IMR-90 (cell line): ENCODE results near the gene ICAM2. TPM values are rescaled to one million over a fixed set of nuclear protein-coding genes. Genes with fewer than 3 reads are reported as not detected.

Source experiments
- ATAC-seq: fragments of 200-7000 bp; cut with Tn5 transposase; 2 replicates; pipeline ENCODE4 v1.9.1; 2020; ENCODE audit warnings: low read depth, mild to moderate bottlenecking, moderate library complexity
- BruUV-seq: library from RNA; stranded (reverse); fragments of 400-500 nt; replicated peaks from 2 replicates; lab custom pipeline; 2021; lab: Mats Ljungman, UMichigan
- CTCF ChIA-PET: fragments of 300-600 bp; formaldehyde crosslinking; extraction: SDS; loops from one replicate; lab custom pipeline; 2021; ENCODE audit warnings: antibody characterized with exemption; lab: Yijun Ruan, JAX
- POLR2A ChIA-PET: fragments of 300-600 bp; sonication (Branson Sonifier 250); formaldehyde crosslinking; loops from one replicate; lab custom pipeline; 2022; ENCODE audit warnings: antibody characterized with exemption; ENCODE audit not compliant: unreplicated experiment; lab: Charles Lee
- DNase-seq: peaks from one replicate; pipeline ENCODE4 v3.0.0; 2013
- H2AFZ ChIP-seq: replicated peaks from 2 replicates; pipeline ENCODE3; 2013; ENCODE audit warnings: low read length, mild to moderate bottlenecking; ENCODE audit not compliant: poor library complexity
- H2AK5ac ChIP-seq: 2 replicates; pipeline ENCODE4 v1.6.1; 2013; ENCODE audit warnings: low read depth, low read length, inconsistent platforms
- H2AK9ac ChIP-seq: replicated peaks from 2 replicates; pipeline ENCODE3; 2013; ENCODE audit warnings: mild to moderate bottlenecking, low read depth, low read length, moderate library complexity; ENCODE audit not compliant: poor library complexity
- H2BK120ac ChIP-seq: 2 replicates; pipeline ENCODE4 v1.6.1; 2013; ENCODE audit warnings: low read depth, low read length, inconsistent platforms
- H2BK15ac ChIP-seq: 3 replicates; pipeline ENCODE4 v1.6.1; 2013; ENCODE audit warnings: low read depth, low read length, inconsistent platforms
- H2BK20ac ChIP-seq: 2 replicates; pipeline ENCODE4 v1.6.1; 2013; ENCODE audit warnings: low read depth, mild to moderate bottlenecking, inconsistent platforms, low read length, moderate library complexity
- H2BK5ac ChIP-seq: 2 replicates; pipeline ENCODE4 v1.6.1; 2013; ENCODE audit warnings: mild to moderate bottlenecking, low read depth, low read length, inconsistent platforms; ENCODE audit not compliant: poor library complexity, severe bottlenecking
- H3K14ac ChIP-seq: replicated peaks from 2 replicates; pipeline ENCODE4 v1.6.1; 2013; ENCODE audit warnings: low read depth, low read length, inconsistent platforms
- H3K18ac ChIP-seq: 2 replicates; pipeline ENCODE4 v1.6.1; 2013; ENCODE audit warnings: low read depth, low read length, control low read depth
- H3K23ac ChIP-seq: 2 replicates; pipeline ENCODE4 v1.6.1; 2013; ENCODE audit warnings: low read depth, low read length, inconsistent platforms
- H3K27ac ChIP-seq: 2 replicates; pipeline ENCODE4 v1.5.1; 2013; ENCODE audit warnings: mild to moderate bottlenecking, control low read depth, low read length; ENCODE audit not compliant: insufficient read depth
- H3K27me3 ChIP-seq: 2 replicates; pipeline ENCODE4 v1.6.1; 2013; ENCODE audit warnings: low read length; ENCODE audit not compliant: control insufficient read depth, insufficient read depth
- H3K36me3 ChIP-seq: 2 replicates; pipeline ENCODE4 v1.6.1; 2013; ENCODE audit warnings: low read length, mixed read lengths; ENCODE audit not compliant: control insufficient read depth, insufficient read depth
- H3K4ac ChIP-seq: 2 replicates; pipeline ENCODE4 v1.6.1; 2013; ENCODE audit warnings: low read depth, low read length, inconsistent platforms
- H3K4me1 ChIP-seq: 2 replicates; pipeline ENCODE4 v1.6.1; 2013; ENCODE audit warnings: low read length, mixed read lengths; ENCODE audit not compliant: control insufficient read depth, insufficient read depth
- H3K4me2 ChIP-seq: 2 replicates; pipeline ENCODE4 v1.6.1; 2013; ENCODE audit warnings: low read depth, mild to moderate bottlenecking, control low read depth, low read length, moderate library complexity
- H3K4me3 ChIP-seq: 2 replicates; pipeline ENCODE4 v1.5.1; 2013; ENCODE audit warnings: low read depth, mild to moderate bottlenecking, control low read depth, low read length, moderate library complexity; ENCODE audit not compliant: insufficient read depth
- H3K56ac ChIP-seq: 2 replicates; pipeline ENCODE4 v1.6.1; 2013; ENCODE audit warnings: low read length, inconsistent platforms; ENCODE audit not compliant: insufficient read depth; ENCODE audit errors: extremely low read depth
- H3K79me1 ChIP-seq, 2 experiments: 2 replicates each; pipeline ENCODE4 v1.6.1; 2013; ENCODE audit warnings: low read length in 2 of 2, inconsistent platforms in 1 of 2, low read depth in 1 of 2
- H3K9ac ChIP-seq: 2 replicates; pipeline ENCODE4 v1.6.1; 2013; ENCODE audit warnings: low read depth, low read length, control low read depth
- H3K9me1 ChIP-seq: 2 replicates; pipeline ENCODE4 v1.6.1; 2013; ENCODE audit warnings: low read length, inconsistent platforms; ENCODE audit not compliant: insufficient read depth
- H3K9me3 ChIP-seq: 2 replicates; pipeline ENCODE4 v1.6.1; 2013; ENCODE audit warnings: low read length; ENCODE audit not compliant: control insufficient read depth, insufficient read depth
- H4K20me1 ChIP-seq: 2 replicates; pipeline ENCODE4 v1.6.1; 2013; ENCODE audit warnings: low read length, inconsistent platforms; ENCODE audit not compliant: insufficient read depth
- H4K5ac ChIP-seq: 2 replicates; pipeline ENCODE4 v1.6.1; 2013; ENCODE audit warnings: mild to moderate bottlenecking, low read depth, low read length, control low read depth
- H4K8ac ChIP-seq, 2 experiments: 2 replicates each; pipeline ENCODE4 v1.6.1; 2013; ENCODE audit warnings: low read depth in 2 of 2, low read length in 2 of 2, control low read depth in 1 of 2, inconsistent platforms in 1 of 2
- H4K91ac ChIP-seq: 2 replicates; pipeline ENCODE4 v1.6.1; 2013; ENCODE audit warnings: low read depth, low read length, inconsistent platforms; ENCODE audit not compliant: insufficient read depth
- BHLHE40 ChIP-seq: fragments of 150-350 bp; IDR thresholded peaks from 2 replicates; pipeline ENCODE4 v1.6.1; 2016; ENCODE audit warnings: mild to moderate bottlenecking, low read depth, low read length
- CEBPB ChIP-seq: IDR thresholded peaks from 2 replicates; pipeline ENCODE4 v1.6.1; 2012; ENCODE audit warnings: low read depth, low read length, improper control_type of control experiment
- CHD1 ChIP-seq: IDR thresholded peaks from 2 replicates; pipeline ENCODE4 v1.6.1; 2012; ENCODE audit warnings: low read depth, low read length, improper control_type of control experiment
- FOS ChIP-seq: fragments of 150-350 bp; IDR thresholded peaks from 2 replicates; pipeline ENCODE4 v1.6.1; 2016; ENCODE audit warnings: low read depth, low read length
- MAFK ChIP-seq: IDR thresholded peaks from 2 replicates; pipeline ENCODE4 v1.6.1; 2012; ENCODE audit warnings: low read depth, low read length, improper control_type of control experiment
- MAZ ChIP-seq: IDR thresholded peaks from 2 replicates; pipeline ENCODE4 v1.6.1; 2012; ENCODE audit warnings: low read depth, mild to moderate bottlenecking, low read length, improper control_type of control experiment, moderate library complexity, borderline replicate concordance
- MXI1 ChIP-seq: IDR thresholded peaks from 2 replicates; pipeline ENCODE4 v1.6.1; 2012; ENCODE audit warnings: low read depth, mild to moderate bottlenecking, low read length, moderate library complexity, borderline replicate concordance
- NFE2L2 ChIP-seq: fragments of 150-350 bp; IDR thresholded peaks from 2 replicates; pipeline ENCODE4 v1.6.1; 2016; ENCODE audit warnings: low read depth, mild to moderate bottlenecking, low read length
- POLR2A ChIP-seq: IDR thresholded peaks from 2 replicates; pipeline ENCODE4 v1.6.1; 2012; ENCODE audit warnings: mild to moderate bottlenecking, low read depth, low read length
- RAD21 ChIP-seq: IDR thresholded peaks from 2 replicates; pipeline ENCODE4 v1.6.1; 2012; ENCODE audit warnings: low read length, improper control_type of control experiment
- RCOR1 ChIP-seq: IDR thresholded peaks from 2 replicates; pipeline ENCODE4 v1.6.1; 2012; ENCODE audit warnings: mild to moderate bottlenecking, low read length, improper control_type of control experiment; ENCODE audit not compliant: insufficient replicate concordance
- RFX5 ChIP-seq: IDR thresholded peaks from 2 replicates; pipeline ENCODE4 v1.8.0; 2012; ENCODE audit warnings: low read depth, mild to moderate bottlenecking, low read length, moderate library complexity
- WGBS, 2 experiments: methylation state at CpG; one replicate each; pipeline versions ENCODE4 v1.1.5 to v1.1.7; 2013; ENCODE audit warnings: missing lambda C conversion rate in 2 of 2; ENCODE audit not compliant: insufficient read length in 1 of 2; ENCODE audit errors: extremely low coverage in 2 of 2; 5-methylcytosine and 5-hydroxymethylcytosine counted together
- dilution Hi-C: fragments of 300-500 bp; cut with HindIII; formaldehyde crosslinking; loops from one replicate; pipeline ENCODE4 v1.14.3; 2018; ENCODE audit warnings: low sequenced_read_pairs; ENCODE audit not compliant: unreplicated experiment
- in situ Hi-C: fragments of 300-500 bp; cut with MboI; formaldehyde crosslinking; loops from 3 replicates; pipeline ENCODE4 v1.14.3; 2019; ENCODE audit warnings: low sequenced_read_pairs, inconsistent platforms, mixed read lengths
- intact Hi-C: fragments of 100-400 bp; cut with micrococcal nuclease; formaldehyde crosslinking; loops from 2 replicates; pipeline ENCODE4 v1.10.0; 2022
- polyA plus RNA-seq, 3 experiments: library from polyadenylated mRNA; depleted of rRNA; stranded (reverse); fragments of >200 nt; gene quantifications; 2 replicates each; pipeline ENCODE4 v1.2.3, GENCODE V29; 2012; ENCODE audit warnings: low replicate concordance in 1 of 3
- total RNA-seq: library from RNA; depleted of rRNA; stranded (reverse); fragments of >200 nt; gene quantifications from 2 replicates; pipeline ENCODE4 v1.2.3, GENCODE V29; 2012
- TF ChIP-seq, protein P1 (sequence below): fragments of 150-350 bp; IDR thresholded peaks from 2 replicates; pipeline ENCODE4 v1.6.1; 2017; ENCODE audit warnings: mild to moderate bottlenecking, antibody characterized with exemption, low read length, low read depth
- TF ChIP-seq, protein P2 (sequence below): conservative IDR thresholded peaks from 2 replicates; pipeline ENCODE4 v1.5.1; 2012; ENCODE audit warnings: mild to moderate bottlenecking, low read depth, low read length, improper control_type of control experiment
- TF ChIP-seq, protein P3 (sequence below): fragments of 150-350 bp; IDR thresholded peaks from 2 replicates; pipeline ENCODE4 v1.6.1; 2016; ENCODE audit warnings: low read depth, mild to moderate bottlenecking, low read length, moderate library complexity, borderline replicate concordance

ICAM2 gene
- total and polyA plus RNA-seq, 2 of the 4 experiments (the other 2 are of a cell fraction): 0.12 TPM; not detected in 1

DNA sequence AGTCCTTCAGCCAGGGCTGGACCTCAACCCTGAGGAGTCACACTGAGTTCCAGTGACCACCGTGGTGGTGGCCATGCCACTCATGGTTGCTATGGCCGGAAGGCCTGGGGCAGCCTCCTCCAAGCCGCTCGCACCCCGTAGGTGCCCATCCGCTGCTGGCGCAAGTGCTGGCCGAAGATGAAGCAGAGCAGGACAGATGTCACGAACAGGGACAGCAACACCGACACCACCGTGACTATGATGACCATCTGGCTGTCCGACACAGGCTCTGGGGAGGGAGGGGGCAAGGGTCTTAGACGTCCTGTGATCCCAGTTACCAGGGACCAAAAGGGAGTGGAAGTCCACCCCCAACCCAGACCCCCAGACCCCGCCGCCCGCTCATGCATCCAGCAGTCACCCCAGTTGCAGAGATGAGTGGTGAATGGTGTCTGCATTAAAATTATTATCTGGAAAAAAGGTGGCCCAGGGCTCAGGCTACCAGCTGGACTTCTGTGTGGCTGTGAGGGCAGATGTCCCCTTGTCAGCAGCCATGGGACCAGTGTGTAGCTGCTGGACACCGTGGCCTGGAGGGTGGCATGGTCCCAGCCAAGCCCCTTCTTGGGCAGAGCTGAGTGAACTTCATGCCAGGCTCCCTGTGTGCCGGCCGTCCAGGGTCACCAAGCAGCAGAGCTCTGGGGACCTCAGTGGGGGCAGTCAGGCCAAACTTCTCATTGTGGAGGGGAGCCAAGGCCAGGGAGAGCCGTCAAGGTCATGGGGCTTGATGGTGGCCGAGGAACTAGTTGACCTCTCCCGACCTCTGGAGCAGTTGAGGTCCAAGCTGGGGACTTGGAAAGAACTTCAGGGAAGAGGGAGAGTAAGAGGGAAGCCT, 17.5 kb downstream of the ICAM2 start:
- Histone ChIP-seq H3K4me1 (no peaks in the 10 kb centered on the region; the same call in 1 of the 2 replicates), H3K14ac (no peak overlapping the region), H3K9ac (no peak overlapping the region), H4K8ac (no peak overlapping the region), H3K9me1 (peaks cover 5% of the 10 kb centered on the region), H2BK15ac (no peak overlapping the region), H4K91ac (no peak overlapping the region), H2BK5ac (no peak overlapping the region), H3K56ac (no peak overlapping the region), H3K4ac (no peak overlapping the region), H3K36me3 (no peaks in the 10 kb centered on the region), H4K20me1 (no peaks in the 10 kb centered on the region), H3K23ac (no peak overlapping the region), H3K27ac (no peak overlapping the region), H3K4me3 (no peak overlapping the region), H3K18ac (no peak overlapping the region), H4K5ac (no peak overlapping the region), H3K4me2 (no peak overlapping the region), H3K9me3 (no peaks in the 10 kb centered on the region), H2AK9ac (no peak overlapping the region), H2AFZ (peak overlapping the region; percentile 32), H3K79me1 (no peaks in the 10 kb centered on the region), H2BK120ac (no peak overlapping the region), H2BK20ac (no peak overlapping the region), H3K27me3 (peaks cover 23% of the 10 kb centered on the region), H2AK5ac (no peak overlapping the region)
- CTCF ChIA-PET: no interaction called here
- dilution Hi-C loops (no loop called here), in situ Hi-C loops (no loop called here), intact Hi-C loops (no loop called here)
- no TSS peak for BruUV-seq
- ATAC-seq: no peak
- 76% methylated on average over 13 of the region's 22 CpGs; no CpG with 5 or more reads in 1 of the 2 experiments for WGBS, 2 experiments
- no peak for DNase-seq
- POLR2A ChIA-PET: no interaction called here
- no peak for TF ChIP-seq CEBPB
- no peak for TF ChIP-seq POLR2A
- TF ChIP-seq, protein P1, sequence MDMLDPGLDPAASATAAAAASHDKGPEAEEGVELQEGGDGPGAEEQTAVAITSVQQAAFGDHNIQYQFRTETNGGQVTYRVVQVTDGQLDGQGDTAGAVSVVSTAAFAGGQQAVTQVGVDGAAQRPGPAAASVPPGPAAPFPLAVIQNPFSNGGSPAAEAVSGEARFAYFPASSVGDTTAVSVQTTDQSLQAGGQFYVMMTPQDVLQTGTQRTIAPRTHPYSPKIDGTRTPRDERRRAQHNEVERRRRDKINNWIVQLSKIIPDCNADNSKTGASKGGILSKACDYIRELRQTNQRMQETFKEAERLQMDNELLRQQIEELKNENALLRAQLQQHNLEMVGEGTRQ: no peak
- TF ChIP-seq, protein P2, sequence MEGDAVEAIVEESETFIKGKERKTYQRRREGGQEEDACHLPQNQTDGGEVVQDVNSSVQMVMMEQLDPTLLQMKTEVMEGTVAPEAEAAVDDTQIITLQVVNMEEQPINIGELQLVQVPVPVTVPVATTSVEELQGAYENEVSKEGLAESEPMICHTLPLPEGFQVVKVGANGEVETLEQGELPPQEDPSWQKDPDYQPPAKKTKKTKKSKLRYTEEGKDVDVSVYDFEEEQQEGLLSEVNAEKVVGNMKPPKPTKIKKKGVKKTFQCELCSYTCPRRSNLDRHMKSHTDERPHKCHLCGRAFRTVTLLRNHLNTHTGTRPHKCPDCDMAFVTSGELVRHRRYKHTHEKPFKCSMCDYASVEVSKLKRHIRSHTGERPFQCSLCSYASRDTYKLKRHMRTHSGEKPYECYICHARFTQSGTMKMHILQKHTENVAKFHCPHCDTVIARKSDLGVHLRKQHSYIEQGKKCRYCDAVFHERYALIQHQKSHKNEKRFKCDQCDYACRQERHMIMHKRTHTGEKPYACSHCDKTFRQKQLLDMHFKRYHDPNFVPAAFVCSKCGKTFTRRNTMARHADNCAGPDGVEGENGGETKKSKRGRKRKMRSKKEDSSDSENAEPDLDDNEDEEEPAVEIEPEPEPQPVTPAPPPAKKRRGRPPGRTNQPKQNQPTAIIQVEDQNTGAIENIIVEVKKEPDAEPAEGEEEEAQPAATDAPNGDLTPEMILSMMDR: no peak
- no peak for TF ChIP-seq NFE2L2
- TF ChIP-seq CHD1: no peak
- no peak for TF ChIP-seq RAD21
- TF ChIP-seq RFX5: no peak
- TF ChIP-seq FOS: no peak
- TF ChIP-seq MAZ: no peak
- TF ChIP-seq, protein P3, sequence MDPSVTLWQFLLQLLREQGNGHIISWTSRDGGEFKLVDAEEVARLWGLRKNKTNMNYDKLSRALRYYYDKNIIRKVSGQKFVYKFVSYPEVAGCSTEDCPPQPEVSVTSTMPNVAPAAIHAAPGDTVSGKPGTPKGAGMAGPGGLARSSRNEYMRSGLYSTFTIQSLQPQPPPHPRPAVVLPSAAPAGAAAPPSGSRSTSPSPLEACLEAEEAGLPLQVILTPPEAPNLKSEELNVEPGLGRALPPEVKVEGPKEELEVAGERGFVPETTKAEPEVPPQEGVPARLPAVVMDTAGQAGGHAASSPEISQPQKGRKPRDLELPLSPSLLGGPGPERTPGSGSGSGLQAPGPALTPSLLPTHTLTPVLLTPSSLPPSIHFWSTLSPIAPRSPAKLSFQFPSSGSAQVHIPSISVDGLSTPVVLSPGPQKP: no peak
- TF ChIP-seq RCOR1: no peak
- TF ChIP-seq MAFK: no peak
- TF ChIP-seq BHLHE40: no peak
- TF ChIP-seq MXI1: no peak
